ENCODE results near the gene INTS15.
A peak's percentile ranks its signal among the peaks of the same experiment; 100 is the strongest.

Gene INTS15

DNA sequence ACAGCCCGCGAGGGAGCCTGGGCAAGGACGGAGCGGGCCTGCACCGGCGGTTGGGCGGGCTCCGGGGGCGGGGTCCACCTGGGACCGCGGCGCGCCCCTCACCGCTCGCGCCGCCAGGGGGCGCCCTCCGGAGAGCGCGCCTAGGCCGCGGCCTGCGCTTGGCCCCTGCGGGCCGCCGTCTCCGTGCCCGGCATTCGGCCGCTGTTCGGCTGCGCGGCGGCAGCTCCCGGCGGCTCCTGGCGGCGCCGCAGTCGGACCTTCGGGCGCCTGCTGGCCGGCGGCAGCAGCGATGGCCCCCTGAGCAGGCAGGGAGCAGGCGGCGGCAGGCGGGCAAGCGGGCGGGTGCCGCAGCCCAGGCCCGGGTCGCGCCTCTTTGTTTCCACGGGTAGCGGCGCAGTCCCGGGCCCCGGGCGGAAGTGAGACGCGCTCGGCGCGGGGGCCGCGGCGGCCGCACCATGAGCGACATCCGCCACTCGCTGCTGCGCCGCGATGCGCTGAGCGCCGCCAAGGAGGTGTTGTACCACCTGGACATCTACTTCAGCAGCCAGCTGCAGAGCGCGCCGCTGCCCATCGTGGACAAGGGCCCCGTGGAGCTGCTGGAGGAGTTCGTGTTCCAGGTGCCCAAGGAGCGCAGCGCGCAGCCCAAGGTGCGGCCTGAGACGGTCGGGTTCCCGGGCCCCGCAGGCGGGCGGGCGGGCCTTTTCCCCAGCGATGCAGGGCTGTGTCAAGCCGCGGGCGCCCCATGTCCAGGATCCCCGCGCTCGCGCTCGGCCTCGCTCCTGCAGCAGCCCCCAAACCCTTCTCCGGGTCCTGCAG is at the start of gene INTS15:
Gene INTS15, plus strand, starts transcription at position 193 of the 816 bp plus-strand sequence. Its CDS starts 263 bp downstream, at position 456.
- DNase-seq, result peak in 47 of 56 donors; percentile 23 to 84 (median 61)

DNA sequence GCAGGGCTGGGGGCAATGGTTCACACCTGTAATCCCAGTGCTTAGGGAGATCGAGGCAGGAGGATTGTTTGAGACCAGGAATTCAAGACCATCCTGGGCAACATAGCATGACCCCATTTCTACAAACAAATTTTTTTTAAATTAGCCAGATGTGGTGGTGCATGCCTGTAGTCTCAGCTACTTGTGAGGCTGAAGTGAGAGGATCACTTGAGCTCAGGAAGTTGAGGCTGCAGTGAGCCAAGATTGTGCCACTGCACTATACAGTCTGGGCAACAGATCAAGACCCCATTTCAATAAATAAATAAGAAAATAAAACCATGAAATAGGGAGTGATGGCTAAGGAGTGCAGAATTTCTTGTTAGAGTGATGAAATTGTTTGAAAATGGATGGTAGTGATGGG is 47.5 kb upstream of the INTS15 start:
- DNase-seq, result no peak

DNA sequence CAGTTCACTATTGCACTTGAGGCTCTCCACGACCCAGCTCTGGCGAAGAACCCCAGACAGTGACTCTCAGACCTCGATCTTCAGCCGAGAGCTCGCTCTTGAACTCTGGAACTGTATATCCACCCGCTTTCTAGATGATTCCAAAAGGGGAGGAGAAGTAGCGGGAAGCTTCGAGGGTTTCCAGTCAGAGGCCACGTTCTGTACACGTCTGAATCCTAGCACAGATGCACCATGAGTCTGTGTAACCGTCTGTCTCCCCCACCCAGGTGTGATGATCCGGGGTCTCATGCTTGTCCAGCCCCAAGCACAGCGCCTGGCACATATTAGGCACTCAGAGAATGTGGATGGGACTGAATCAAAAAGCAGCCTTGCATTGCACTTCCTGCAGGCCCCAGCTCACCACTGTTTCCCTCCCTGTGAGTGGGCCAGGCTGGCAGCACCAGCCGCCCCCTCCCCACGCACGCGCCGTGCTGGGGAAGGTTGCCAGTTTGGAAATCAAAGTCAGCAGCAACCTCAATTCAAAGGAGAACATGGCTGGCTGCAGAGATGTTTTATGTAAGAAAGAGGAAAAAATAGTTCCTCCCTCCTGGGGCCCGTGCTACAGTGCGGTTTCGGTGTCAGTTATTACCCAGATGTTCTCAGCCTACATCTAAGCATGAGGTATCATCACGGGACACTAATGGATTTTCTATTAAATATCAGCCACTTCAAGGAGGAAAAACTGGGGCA is 44.3 kb upstream of the INTS15 start:
- peak in 1 of 56 donors; percentile 12 for DNase-seq

DNA sequence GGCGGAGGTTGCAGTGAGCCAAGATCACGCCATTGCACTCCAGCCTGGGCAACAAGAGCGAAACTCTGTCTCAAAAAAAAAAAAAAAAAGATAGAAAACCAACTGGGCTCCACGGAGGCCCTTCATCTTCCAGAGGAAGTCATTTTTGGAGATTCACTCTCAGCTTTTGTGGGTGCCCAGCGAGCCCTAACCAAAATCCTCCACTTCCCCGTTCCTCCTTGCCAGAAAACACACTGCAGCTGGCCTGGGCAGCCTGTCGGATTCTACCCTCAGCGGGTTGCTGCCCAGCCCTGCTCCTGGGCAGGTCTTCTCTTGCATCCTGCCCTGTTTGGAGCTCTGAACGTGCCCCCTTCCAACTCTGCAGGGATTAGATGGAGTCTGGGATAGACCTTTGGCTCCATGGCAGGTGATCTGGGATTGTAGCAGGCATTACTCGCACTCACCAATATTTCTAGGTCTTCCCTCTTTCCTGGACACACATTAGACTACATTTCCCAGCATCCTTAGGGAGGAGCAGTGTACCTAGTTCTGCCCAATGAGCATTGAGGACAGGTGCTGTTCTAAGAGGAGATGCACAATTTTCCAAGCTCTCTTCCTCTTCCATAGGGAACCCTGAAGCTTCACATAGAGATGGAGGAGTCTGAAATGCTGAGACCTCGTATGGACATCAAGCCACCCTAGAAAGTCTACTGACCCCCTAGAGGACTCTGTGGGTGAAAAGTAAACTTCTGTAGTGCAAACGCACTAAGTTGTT is 43.1 kb upstream of the INTS15 start:
- DNase-seq, result no peak

DNA sequence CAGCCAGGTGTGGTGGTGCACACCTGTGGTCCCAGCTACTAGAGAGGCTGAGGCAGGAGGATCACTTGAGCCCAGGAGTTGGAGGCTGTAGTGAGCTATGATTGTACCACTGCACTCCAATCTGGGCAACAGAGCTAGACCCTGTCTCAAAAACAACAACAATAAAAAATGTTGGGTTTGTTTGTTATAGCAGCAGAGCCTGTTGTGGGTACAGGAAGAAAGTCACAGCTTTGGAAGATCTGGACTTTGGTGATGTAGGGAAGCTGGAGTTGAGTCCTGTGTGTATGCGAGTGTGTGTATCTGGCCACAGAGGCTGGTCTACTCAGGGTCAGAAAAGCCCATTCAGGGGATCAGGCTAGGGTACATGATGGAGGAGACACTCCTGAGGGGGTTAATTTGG is 42.4 kb upstream of the INTS15 start:
- no peak for DNase-seq

DNA sequence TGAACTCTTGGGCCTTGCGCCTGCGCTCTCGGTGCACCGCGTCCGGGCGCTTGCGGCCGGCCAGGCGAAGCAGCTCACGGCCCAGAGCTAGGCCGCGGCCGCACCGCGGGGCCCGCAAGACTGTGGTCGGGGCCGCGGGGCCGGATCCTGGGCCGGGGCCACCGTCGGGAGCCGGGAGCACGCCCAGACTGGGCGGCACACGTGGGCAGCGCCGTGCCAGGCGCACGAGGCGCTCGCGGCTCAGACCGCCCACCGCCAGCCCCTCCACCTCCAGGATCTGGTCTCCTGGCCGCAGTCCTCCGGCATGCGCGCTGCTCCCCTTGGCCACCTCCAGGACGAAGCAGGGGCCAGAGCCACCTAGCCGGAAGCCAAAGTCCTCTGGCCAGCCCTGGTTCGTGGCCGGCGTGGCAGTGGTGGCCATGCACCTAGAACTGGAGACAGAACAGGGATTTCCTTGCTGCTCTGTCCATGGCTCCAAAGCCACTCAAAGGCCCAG is 38.8 kb upstream of the INTS15 start, which contains the start of gene GRID2IP:
Gene GRID2IP, minus strand, starts transcription at position 446 of the 496 bp plus-strand sequence. Its CDS starts 25 bp downstream, at position 421.
- DNase-seq, result no peak

DNA sequence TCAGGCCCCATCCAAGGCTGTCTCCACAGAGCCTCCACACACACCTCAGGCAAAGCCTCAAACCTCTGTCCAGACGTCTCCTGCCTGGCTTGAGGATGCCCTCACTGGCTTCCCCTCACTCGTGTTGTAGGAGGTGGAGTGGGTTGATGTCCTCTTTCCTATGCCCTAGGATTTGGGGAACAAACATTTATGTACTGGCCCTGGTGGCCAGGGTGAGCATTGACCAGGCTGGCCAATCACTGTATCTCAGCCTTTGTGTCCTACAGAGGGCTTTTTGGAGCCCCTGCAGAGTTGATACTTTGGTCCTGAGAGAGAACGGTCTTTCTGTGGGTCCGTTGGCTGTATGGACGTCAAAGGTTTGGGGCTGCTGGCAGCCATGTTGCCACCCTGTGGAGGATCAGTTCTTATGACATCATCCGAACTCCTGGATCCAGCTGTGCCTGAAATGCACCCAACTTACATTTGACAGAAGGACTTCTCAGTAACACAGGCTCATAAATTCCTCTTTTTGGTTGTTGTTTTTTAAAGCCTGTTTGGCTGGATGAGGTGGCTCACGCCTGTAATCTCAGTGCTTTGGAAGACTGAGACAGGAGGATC is 36.3 kb upstream of the INTS15 start:
- no peak for DNase-seq

DNA sequence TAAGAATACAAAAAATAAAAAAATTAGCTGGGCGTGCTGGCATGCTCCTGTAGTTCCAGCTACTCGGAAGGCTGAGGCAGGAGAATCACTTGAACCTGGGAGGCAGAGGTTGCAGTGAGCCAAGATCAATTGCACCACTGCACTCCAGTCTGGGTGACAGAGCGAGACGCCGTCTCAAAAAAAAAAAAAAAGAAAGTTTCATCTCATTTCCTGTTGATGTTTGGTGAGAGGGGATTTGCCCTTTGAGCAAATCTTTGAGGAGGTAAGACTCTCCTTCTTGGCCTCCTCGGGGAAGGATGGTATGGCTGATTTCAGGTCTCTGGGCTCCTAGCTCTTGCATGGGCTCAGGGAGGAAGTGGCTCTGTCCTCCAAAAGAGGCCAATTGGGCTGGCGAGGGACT is 35.0 kb upstream of the INTS15 start:
- DNase-seq, result no peak

DNA sequence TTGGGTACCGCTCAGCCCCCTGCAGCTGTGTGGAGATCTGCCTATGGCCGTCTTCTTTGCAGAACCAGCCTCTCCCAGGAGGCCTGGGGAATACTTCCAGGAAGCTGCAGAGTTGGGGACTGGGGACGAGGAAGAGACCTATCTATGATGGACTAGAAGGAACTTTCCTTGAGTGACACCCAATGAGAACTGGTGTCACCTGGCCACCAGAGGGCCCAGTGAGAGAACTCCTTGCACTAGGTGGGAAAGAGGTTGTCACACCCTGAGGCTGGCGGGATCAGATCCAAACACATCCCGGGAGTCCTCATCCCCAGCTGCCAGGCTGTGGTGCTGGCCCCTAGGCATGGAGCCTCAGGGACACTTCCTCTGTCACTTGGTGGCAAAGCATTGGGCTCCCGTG is 33.6 kb upstream of the INTS15 start:
- DNase-seq, result no peak

DNA sequence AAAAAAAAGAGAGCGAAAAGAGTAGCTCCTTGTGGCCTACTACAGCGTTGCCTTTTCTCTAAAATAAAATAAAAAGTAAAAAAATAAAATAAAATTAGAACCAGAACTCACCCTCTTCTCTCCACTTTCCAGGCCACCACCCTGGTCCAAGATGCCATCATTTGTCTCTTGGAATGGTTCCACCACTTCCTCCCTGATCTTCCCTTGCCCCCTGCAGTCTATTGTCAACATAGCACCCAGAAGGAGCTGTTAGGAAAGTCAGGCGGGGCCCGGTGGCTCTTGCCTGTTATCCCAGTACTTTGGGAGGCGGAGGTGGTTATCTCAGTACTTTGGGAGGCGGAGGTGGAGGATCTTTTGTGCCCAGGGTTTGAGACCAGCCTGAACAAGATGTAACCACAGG is 31.0 kb upstream of the INTS15 start:
- peak in 2 of 56 donors; percentile 5 to 12 for DNase-seq

DNA sequence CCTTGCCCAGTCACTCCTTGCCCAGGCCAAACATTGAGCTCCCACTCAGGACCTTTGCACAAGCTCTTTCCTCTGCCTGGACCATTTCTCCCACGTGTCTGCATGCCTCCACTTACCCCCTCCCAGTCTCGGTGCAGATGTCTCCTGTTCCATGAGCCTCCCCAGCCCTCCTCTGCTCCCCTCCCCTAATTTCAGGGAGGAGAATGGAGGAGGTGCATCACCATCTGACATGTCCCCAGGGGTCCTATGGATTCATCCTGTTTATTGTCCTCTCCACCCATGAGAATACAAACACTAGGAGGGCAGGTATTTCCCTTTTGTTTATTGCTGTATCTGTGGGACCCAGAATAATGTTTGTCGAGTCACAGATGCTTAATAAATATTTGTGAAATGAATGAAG is 29.9 kb upstream of the INTS15 start:
- DNase-seq, result no peak

DNA sequence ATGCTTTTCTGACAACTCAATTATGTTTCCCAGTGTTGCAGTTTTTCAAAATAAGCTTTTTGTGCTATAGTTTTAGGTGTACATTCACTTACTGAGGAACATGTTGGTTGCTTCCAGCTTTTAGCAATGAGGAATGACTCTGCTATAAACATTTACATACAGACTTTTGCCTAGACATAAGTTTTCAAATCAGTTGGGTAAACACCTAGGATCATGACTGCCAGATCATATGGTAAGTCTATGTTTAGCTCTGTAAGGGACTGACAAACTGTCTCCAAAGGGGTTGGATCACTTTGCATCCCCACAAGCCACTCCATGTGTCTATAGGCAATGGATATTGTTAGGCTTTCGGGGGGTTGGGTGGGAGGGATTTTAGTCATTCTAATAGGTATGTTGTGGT is 27.7 kb upstream of the INTS15 start:
- DNase-seq, result no peak

DNA sequence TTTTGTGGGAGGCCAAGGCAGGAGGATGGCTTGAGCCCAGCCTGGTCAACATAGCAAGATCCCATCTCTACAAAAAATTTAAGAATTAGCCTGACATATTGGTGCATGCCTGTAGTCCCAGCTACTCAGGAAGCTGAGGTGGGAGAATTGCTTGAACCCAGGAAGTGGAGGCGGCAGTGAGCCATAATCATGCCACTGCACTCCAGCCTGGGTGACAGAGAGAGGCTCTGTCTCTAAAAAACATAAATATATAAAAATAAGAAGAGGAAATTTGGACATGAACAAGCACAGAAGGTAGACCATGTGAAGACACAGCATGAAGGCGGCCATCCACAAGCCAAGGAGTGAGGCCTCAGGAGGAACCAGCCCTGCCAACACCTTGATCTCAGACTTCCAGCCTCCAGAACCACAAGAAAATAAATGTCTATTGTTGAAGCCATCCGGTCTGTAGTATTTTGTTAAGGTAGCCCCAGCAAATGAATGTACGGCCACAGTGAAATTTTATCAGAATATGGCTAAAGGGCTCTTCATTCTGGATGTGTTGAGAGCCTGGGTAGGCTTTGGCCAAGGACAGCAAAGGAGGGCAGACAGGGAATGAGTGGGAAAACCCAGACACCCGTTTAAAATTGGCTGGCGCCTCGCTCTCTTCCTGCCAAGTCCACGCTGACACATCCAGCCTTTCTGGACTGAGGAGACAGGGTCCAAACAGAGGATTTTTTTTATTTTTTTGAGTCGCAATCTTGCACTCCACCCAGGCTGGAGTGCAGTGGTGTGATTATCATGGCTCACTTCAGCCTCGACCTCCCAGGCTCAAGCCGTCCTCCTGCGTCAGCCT is 25.7 kb upstream of the INTS15 start:
- DNase-seq, result peak in 14 of 56 donors; percentile 3 to 47 (median 10)

DNA sequence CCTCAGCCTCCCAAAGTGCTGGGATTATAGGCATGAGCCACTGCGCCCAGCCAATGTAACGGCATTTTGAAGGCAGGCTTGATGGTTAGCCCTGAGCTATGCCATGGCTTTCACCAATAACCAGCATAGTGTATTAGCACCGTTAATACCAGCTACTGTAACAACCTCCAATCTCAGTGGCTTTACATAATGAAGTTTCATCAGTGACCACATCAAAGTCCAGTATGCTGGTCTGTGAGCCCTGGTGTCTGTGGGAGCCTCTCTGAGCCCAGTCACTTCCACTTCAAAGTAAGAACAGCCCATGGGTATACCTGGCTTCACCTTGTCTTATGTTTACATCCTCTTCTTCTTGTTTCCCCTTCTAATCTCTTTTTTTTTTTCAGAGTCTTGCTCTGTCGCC is 24.2 kb upstream of the INTS15 start:
- no peak for DNase-seq

DNA sequence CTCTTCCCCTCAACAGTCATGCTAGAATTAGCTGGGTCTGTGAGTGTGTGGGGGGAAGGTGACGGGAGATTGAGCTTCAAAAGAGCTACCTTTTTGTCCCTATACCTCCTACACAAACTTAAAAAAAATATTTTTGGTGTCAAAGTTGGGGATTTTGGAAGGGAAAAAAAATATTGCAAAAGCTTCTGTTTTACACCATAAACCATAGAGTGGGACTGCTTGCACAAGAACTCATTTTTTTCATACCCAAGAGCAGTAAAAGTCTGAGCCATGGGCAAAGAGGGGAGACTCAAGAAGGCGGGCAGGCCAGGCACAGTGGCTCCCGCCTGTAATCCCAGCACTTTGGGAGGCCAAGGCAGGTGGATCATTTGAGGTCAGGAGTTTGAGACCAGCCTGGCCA is 21.9 kb upstream of the INTS15 start:
- no peak for DNase-seq

DNA sequence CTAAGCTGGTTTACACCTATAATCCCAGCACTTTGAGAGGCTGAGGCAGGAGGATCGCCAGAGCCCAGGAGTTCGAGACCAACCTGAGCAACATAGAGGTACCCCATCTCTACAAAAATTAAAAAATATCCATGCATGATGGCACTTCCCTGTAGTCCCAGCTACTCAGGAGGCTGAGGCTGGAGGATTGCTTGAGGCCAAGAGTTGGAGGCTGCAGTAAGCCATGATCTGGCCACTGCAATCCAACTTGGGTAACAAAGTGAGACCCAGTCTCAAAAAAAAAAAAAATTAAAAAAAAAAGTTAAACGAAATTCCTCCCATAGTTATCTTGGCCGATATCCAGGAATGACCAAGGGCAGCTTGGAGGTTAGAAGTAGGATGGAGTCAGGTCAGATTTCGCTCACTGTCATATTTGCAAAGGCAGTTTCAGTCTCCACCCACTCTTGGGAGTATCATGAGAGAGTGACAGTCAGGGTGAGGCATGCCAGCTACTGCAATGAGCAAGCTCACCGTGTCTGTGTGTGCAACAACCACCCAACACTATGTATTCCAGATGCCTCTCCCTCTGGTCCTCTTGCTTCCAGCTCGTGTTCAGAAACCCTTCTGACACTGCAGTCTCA is 18.6 kb upstream of the INTS15 start:
- DNase-seq, result no peak

DNA sequence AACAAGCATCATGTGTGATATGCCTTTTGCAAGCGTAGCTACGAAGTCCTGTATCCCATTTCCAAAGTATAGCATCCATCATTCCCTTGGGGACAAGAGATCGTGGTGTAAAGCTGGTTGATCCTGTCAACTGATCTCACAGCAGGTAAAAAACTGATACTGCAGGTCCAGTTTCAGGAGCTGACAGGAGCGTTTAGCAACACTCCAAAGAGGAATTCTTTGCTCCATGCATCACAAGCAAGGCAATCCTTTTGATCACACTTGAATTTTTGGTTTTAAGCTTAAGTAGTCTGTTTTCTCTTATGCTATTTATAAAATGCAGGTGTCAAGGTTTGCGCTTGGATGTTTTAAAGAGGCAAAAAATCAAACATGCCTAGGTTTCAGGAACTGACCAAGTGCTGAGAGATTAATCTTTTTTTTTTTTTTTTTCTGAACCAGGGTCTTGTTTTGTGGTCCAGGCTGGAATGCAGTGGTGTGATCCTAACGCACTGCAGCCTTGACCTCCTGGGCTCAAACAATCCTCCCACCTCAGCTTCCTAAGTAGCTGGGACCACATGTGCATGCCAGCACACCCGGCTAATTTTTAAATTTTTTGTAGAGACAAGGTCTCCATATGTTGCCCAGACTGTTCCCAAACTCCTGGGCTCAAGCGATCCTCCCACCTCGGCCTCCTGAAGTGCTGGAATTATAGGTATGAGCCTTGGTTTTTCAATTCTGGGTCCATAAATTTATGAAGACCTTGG is 14.4 kb upstream of the INTS15 start:
- no peak for DNase-seq

DNA sequence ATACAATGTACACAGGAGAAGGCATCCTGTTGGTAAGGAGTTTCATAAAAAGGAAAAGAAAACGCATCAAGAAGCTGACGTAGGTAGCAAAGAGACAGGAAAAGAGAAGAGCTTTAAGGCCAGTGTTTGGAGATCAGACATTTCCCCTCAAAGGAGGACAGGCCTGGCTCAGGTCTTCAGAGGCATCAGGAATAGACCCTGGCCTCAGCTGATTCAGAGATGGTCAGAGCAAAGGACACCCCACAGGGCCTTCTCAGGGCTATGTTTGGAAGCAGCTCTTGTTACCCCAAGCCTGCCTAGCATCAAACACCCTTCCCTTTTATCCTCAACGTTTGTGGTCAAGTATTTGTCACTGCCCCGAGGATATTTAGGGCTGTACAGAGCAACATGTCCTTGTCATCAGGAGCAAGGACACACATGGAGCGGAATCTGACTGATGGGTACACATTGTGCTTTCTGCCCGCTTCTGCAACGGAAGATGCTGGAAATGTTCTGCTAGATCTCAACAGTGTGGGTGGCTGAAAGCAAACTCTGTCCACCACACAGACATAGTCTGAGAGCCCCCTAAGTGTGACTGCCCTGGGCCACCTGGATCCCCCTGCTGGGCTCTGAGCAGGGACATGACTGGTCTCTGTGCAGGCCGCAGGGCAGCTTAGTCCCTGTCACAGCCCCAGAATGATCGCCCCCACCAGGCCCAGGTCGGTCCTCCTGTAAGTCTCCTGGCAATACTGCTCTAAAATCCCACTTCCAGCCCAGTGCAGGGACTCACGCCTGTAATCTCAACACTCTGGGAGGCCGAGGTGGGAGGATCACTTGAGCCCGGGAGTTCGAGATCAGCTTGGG is 13.6 kb upstream of the INTS15 start:
- DNase-seq, result no peak
